ENCODE data around the gene PLCH2. TPM values are rescaled to one million over a fixed set of nuclear protein-coding genes. Genes with fewer than 3 reads are reported as not detected.

Gene PLCH2
- total RNA-seq, 2 experiments from 2014 or later = 1.4 to 2.2 TPM

GRCh38 chr1:2448098-2448445, 28.0 kb upstream of the PLCH2 start:
- Histone ChIP-seq H3K4me3 (ENCODE audit: low read depth, low read length, poor library complexity, severe bottlenecking) (no peak overlapping the region), H3K9me2 (ENCODE audit: insufficient read depth, low read length) (no peaks in the 10 kb centered on the region), H3K9me3 (ENCODE audit: low read length) (no peaks in the 10 kb centered on the region), H2AFZ (ENCODE audit: low read length) (no peak overlapping the region), H3K4me2 (ENCODE audit: low read length) (no peak overlapping the region), H3K36me3 (ENCODE audit: insufficient read depth, low read length) (no peaks in the 10 kb centered on the region), H4K20me1 (ENCODE audit: insufficient read depth, low read length) (no peaks in the 10 kb centered on the region), H3K79me2 (ENCODE audit: insufficient read depth, low read depth, low read length) (no peaks in the 10 kb centered on the region), H3K27ac (ENCODE audit: low read depth, low read length, poor library complexity, severe bottlenecking) (no peak overlapping the region), H3K4me1 (ENCODE audit: insufficient read depth, low read length, poor library complexity, severe bottlenecking) (no peaks in the 10 kb centered on the region)
- intact Hi-C loops (cut with micrococcal nuclease; ENCODE audit: unreplicated experiment) = no loop called here
- DNase-seq (ENCODE audit: low spot score) = no peak
- POLR2A ChIA-PET = no interaction called here
- TF ChIP-seq EZH2phosphoT487 (IDR thresholded peaks at IDR 0.05; ENCODE audit: borderline replicate concordance, low read depth, low read length) (no peak), CTCF (conservative IDR thresholded peaks at IDR 0.05; ENCODE audit: low read length) (no peak)
- no TSS peak for BruUV-seq (replicated peaks)
- CTCF ChIA-PET (ENCODE audit: unreplicated experiment) = no interaction called here

GRCh38 chr1:2449636-2450454, 26.2 kb upstream of the PLCH2 start:
- Histone ChIP-seq H3K36me3 (ENCODE audit: insufficient read depth, low read length) (no peaks in the 10 kb centered on the region), H3K4me3 (ENCODE audit: low read depth, low read length, poor library complexity, severe bottlenecking) (no peak overlapping the region), H3K4me1 (ENCODE audit: insufficient read depth, low read length, poor library complexity, severe bottlenecking) (no peaks in the 10 kb centered on the region), H4K20me1 (ENCODE audit: insufficient read depth, low read length) (no peaks in the 10 kb centered on the region), H3K27ac (ENCODE audit: low read depth, low read length, poor library complexity, severe bottlenecking) (no peak overlapping the region), H3K9me2 (ENCODE audit: insufficient read depth, low read length) (no peaks in the 10 kb centered on the region), H3K79me2 (ENCODE audit: insufficient read depth, low read depth, low read length) (no peaks in the 10 kb centered on the region), H2AFZ (ENCODE audit: low read length) (no peak overlapping the region), H3K9me3 (ENCODE audit: low read length) (no peaks in the 10 kb centered on the region), H3K4me2 (ENCODE audit: low read length) (no peak overlapping the region)
- BruUV-seq (replicated peaks) = no TSS peak
- DNase-seq (ENCODE audit: low spot score) = no peak
- TF ChIP-seq CTCF (conservative IDR thresholded peaks at IDR 0.05; ENCODE audit: low read length) (no peak), EZH2phosphoT487 (IDR thresholded peaks at IDR 0.05; ENCODE audit: borderline replicate concordance, low read depth, low read length) (no peak)
- intact Hi-C loops (cut with micrococcal nuclease; ENCODE audit: unreplicated experiment) = no loop called here
- ChIA-PET POLR2A (no interaction called here), CTCF (ENCODE audit: unreplicated experiment) (no interaction called here)

- DNase-seq (ENCODE audit: low spot score) = no peak
- TF ChIP-seq CTCF (conservative IDR thresholded peaks at IDR 0.05; ENCODE audit: low read length) (no peak), EZH2phosphoT487 (IDR thresholded peaks at IDR 0.05; ENCODE audit: borderline replicate concordance, low read depth, low read length) (no peak)
- POLR2A ChIA-PET = no interaction called here
- H4K20me1 ChIP-seq (ENCODE audit: insufficient read depth, low read length) = no peaks in the 10 kb centered on the region
- H3K27ac ChIP-seq (ENCODE audit: low read depth, low read length, poor library complexity, severe bottlenecking) = no peak overlapping the region
- no peaks in the 10 kb centered on the region for H3K4me1 ChIP-seq (ENCODE audit: insufficient read depth, low read length, poor library complexity, severe bottlenecking)
- no peaks in the 10 kb centered on the region for H3K79me2 ChIP-seq (ENCODE audit: insufficient read depth, low read depth, low read length)
- no peaks in the 10 kb centered on the region for H3K9me2 ChIP-seq (ENCODE audit: insufficient read depth, low read length)
- intact Hi-C loops (cut with micrococcal nuclease; ENCODE audit: unreplicated experiment) = no loop called here
- H3K4me2 ChIP-seq (ENCODE audit: low read length) = no peak overlapping the region
- no peaks in the 10 kb centered on the region for H3K36me3 ChIP-seq (ENCODE audit: insufficient read depth, low read length)
- BruUV-seq (replicated peaks) = no TSS peak
- H3K4me3 ChIP-seq (ENCODE audit: low read depth, low read length, poor library complexity, severe bottlenecking) = no peak overlapping the region
- H3K9me3 ChIP-seq (ENCODE audit: low read length) = no peaks in the 10 kb centered on the region
- no peak overlapping the region for H2AFZ ChIP-seq (ENCODE audit: low read length)
- CTCF ChIA-PET (ENCODE audit: unreplicated experiment) = no interaction called here
Measured at GRCh38 chr1:2451741-2452140, 24.3 kb upstream of the PLCH2 start.
